ENCODE results near the gene OLR1.

The OLR1 gene

DNA sequence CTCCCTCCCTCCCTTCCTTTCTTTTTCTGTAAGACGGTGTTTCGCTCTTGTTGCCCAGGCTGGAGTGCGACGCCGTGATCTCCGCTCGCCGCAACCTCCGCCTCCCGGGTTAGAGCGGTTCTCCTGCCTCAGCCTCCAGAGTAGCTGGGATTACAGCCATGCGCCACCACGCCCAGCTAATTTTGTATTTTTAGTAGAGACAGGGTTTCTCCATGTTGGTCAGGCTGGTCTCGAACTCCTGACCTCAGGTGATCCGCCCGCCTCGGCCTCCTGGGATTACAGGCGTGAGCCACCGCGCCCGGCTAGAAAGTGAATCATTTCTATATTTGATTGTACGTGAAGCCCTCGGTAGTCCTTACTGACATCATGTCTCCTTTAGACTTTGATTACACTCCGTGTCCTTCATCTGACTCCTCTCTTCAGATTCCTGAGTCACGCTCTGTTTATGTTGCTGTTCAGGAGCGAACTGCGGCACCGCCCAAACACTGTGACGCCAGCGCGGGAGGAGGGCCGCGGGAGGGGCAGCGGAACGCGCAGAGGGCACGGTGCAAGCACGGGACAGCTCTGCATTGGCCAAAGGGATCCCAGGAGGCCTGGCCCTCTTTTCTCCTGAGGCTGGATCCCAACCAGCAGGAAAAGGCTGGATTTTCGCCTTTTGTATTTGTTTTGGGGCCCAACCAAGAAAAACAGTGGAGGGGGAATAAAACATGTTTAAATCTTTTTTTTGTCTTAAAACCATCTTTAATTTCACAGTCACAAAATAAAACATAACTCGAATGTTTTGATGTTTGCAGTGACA, 40.2 kb upstream of the OLR1 start:
- Histone ChIP-seq H3K27ac (ENCODE audit: poor library complexity, severe bottlenecking) (peak overlapping the region; percentile 50), H3K36me3 (ENCODE audit: low read depth) (no peaks in the 10 kb centered on the region)
- peak; percentile 89 for ATAC-seq (ENCODE audit: low read depth)

DNA sequence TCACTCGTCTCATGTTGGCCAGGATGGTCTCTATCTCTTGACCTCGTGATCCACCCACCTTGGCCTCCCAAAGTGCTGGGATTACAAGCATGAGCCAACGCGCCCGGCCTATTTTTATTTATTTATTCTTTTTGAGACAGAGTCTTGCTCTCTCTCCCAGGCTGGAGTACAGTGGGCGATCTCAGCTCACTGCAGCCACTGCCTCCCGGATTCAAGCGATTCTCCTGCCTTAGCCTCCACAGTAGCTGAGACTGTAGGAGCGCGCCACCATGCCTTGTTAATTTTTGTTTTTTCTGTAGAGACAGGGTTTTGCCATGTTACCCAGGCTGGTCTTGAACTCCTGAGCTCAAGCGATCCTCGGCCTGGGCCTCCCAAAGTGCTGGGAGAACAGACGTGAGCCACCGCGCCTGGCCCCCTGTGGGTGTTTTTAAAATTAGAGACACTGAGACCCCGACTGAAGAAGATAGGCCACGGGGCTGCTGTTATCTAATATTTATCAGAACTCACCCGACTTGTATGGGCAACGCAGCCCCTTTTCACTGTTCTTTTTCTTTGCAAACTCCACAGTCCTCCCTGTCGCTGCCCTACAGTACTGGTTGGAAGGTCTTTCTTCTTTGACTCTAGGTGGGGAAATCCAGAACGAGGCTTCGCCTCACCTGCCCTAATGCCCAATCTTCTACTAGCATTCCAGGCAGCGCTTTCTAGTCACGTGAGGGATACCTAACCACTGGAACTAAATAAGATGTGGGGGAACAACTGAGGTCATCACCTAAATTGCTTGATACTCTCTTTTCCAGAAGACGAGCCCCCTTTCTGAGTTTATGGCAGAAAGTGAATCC, 39.4 kb upstream of the OLR1 start:
- Histone ChIP-seq H3K27me3 (ENCODE audit: insufficient read depth, poor library complexity, severe bottlenecking) (no peaks in the 10 kb centered on the region), H3K4me1 (ENCODE audit: insufficient read depth, poor library complexity, severe bottlenecking) (no peaks in the 10 kb centered on the region), H3K9me3 (ENCODE audit: severe bottlenecking) (no peaks in the 10 kb centered on the region), H3K4me3 (ENCODE audit: severe bottlenecking) (no peak overlapping the region), H3K27ac (ENCODE audit: poor library complexity, severe bottlenecking) (peak overlapping the region; percentile 50), H3K36me3 (ENCODE audit: low read depth) (no peaks in the 10 kb centered on the region)
- ATAC-seq (ENCODE audit: low read depth) (no peak), DNase-seq (ENCODE audit: low spot score) (no peak)
- TF ChIP-seq, protein P1, sequence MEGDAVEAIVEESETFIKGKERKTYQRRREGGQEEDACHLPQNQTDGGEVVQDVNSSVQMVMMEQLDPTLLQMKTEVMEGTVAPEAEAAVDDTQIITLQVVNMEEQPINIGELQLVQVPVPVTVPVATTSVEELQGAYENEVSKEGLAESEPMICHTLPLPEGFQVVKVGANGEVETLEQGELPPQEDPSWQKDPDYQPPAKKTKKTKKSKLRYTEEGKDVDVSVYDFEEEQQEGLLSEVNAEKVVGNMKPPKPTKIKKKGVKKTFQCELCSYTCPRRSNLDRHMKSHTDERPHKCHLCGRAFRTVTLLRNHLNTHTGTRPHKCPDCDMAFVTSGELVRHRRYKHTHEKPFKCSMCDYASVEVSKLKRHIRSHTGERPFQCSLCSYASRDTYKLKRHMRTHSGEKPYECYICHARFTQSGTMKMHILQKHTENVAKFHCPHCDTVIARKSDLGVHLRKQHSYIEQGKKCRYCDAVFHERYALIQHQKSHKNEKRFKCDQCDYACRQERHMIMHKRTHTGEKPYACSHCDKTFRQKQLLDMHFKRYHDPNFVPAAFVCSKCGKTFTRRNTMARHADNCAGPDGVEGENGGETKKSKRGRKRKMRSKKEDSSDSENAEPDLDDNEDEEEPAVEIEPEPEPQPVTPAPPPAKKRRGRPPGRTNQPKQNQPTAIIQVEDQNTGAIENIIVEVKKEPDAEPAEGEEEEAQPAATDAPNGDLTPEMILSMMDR (IDR thresholded peaks at IDR 0.05; ENCODE audit: poor library complexity, severe bottlenecking): no peak

More for the DNA sequence above, 40.2 kb upstream of the OLR1 start:
- H3K27me3 ChIP-seq (ENCODE audit: insufficient read depth, poor library complexity, severe bottlenecking): no peaks in the 10 kb centered on the region
- no peaks in the 10 kb centered on the region for H3K4me1 ChIP-seq (ENCODE audit: insufficient read depth, poor library complexity, severe bottlenecking)
- peak; percentile 87 for DNase-seq (ENCODE audit: low spot score)
- peak overlapping the region; percentile 58 for H3K4me3 ChIP-seq (ENCODE audit: severe bottlenecking)
- H3K9me3 ChIP-seq (ENCODE audit: severe bottlenecking): no peaks in the 10 kb centered on the region
- TF ChIP-seq, protein P1 (IDR thresholded peaks at IDR 0.05; ENCODE audit: poor library complexity, severe bottlenecking): no peak

DNA sequence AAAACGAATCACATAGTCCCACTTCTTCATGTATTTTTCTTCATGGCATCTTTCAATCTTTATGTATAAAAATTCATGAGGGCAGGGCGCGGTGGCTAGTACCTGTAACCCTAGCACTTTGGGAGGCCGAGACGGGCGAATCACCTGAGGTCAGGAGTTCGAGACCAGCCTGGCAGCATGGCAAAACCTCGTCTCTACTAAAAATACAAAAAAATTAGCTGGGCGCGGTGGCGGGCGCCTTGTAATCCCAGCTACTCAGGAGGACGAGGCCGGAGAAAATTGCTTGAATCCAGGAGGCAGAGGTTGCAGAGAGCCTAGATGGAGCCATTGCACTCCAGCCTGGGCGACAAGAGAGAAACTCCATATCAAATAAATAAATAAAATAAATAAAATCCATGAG, 38.3 kb upstream of the OLR1 start:
- no peaks in the 10 kb centered on the region for H3K9me3 ChIP-seq (ENCODE audit: severe bottlenecking)
- H3K27me3 ChIP-seq (ENCODE audit: insufficient read depth, poor library complexity, severe bottlenecking): no peaks in the 10 kb centered on the region
- no peak for DNase-seq (ENCODE audit: low spot score)
- H3K27ac ChIP-seq (ENCODE audit: poor library complexity, severe bottlenecking): no peak overlapping the region
- no peak overlapping the region for H3K4me3 ChIP-seq (ENCODE audit: severe bottlenecking)
- no peaks in the 10 kb centered on the region for H3K36me3 ChIP-seq (ENCODE audit: low read depth)
- ATAC-seq (ENCODE audit: low read depth): no peak
- TF ChIP-seq, protein P1 (IDR thresholded peaks at IDR 0.05; ENCODE audit: poor library complexity, severe bottlenecking): no peak
- H3K4me1 ChIP-seq (ENCODE audit: insufficient read depth, poor library complexity, severe bottlenecking): no peaks in the 10 kb centered on the region

DNA sequence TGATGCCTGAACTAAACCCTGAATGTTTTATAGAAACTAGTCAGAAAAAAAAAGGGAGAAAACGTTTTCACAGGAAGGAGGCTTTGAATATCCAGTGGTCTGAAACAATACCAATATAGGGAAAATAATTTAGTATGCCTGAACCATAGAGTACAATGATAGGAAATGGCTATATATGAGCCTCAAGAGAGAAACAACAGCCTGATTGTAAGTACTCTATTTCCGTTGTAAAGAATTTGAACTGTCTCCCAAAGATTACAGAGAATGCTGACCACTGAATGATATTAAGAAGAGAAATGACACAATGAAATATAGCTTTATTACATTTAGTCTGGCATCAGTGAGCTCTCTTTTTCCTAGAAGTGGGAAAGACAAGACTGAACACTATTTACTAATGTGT, 35.2 kb upstream of the OLR1 start:
- no peak overlapping the region for H3K27ac ChIP-seq (ENCODE audit: poor library complexity, severe bottlenecking)
- H3K4me3 ChIP-seq (ENCODE audit: severe bottlenecking): no peak overlapping the region
- DNase-seq (ENCODE audit: low spot score) (no peak), ATAC-seq (ENCODE audit: low read depth) (no peak)
- H3K9me3 ChIP-seq (ENCODE audit: severe bottlenecking): no peaks in the 10 kb centered on the region
- TF ChIP-seq, protein P1 (IDR thresholded peaks at IDR 0.05; ENCODE audit: poor library complexity, severe bottlenecking): no peak
- H3K36me3 ChIP-seq (ENCODE audit: low read depth): no peaks in the 10 kb centered on the region
- no peaks in the 10 kb centered on the region for H3K27me3 ChIP-seq (ENCODE audit: insufficient read depth, poor library complexity, severe bottlenecking)
- no peaks in the 10 kb centered on the region for H3K4me1 ChIP-seq (ENCODE audit: insufficient read depth, poor library complexity, severe bottlenecking)

Data from RWPE2 (cell line).